Thymus (tissue), 11 donors: ENCODE results near the gene MGMT. TPM values are rescaled to one million over a fixed set of nuclear protein-coding genes. Genes with fewer than 3 reads are reported as not detected.

Experiments
- DNase-seq, 9 donors: peaks; one replicate each; pipeline ENCODE4 v3.0.0-alpha.2; 2013; ENCODE audit warnings: low spot score in 9 of 9, low read depth in 6 of 9, missing footprints in 1 of 9
- H3K27ac ChIP-seq, 2 donors: one replicate each; pipeline ENCODE4 v1.5.1; 2013; ENCODE audit warnings: control low read depth in 1 of 2, low read depth in 1 of 2, low read length in 1 of 2, mild to moderate bottlenecking in 1 of 2, moderate library complexity in 1 of 2
- H3K27me3 ChIP-seq, 2 donors: one replicate each; pipeline ENCODE4 v1.5.1; 2013; ENCODE audit warnings: low read length in 1 of 2; ENCODE audit not compliant: control insufficient read depth in 2 of 2, insufficient read depth in 1 of 2
- H3K36me3 ChIP-seq, 2 donors: one replicate each; pipeline ENCODE4 v1.5.1; 2013; ENCODE audit warnings: low read length in 1 of 2, mild to moderate bottlenecking in 1 of 2, moderate library complexity in 1 of 2; ENCODE audit not compliant: control insufficient read depth in 2 of 2, insufficient read depth in 2 of 2
- H3K4me1 ChIP-seq, 2 donors: one replicate each; pipeline ENCODE4 v1.5.1; 2013; ENCODE audit warnings: low read length in 2 of 2; ENCODE audit not compliant: control insufficient read depth in 2 of 2, insufficient read depth in 2 of 2
- H3K4me3 ChIP-seq, 2 donors: one replicate each; pipeline ENCODE4 v1.5.1; 2013; ENCODE audit warnings: low read length in 2 of 2, control low read depth in 1 of 2, mild to moderate bottlenecking in 1 of 2
- H3K9me3 ChIP-seq, 2 donors: one replicate each; pipeline ENCODE4 v1.5.1; 2013; ENCODE audit warnings: low read length in 1 of 2, mild to moderate bottlenecking in 1 of 2; ENCODE audit not compliant: control insufficient read depth in 2 of 2, insufficient read depth in 1 of 2
- WGBS: extraction: QIAGEN DNeasy Blood & Tissue Kit; methylation state at CpG from one replicate; pipeline ENCODE4 v1.1.7; 2013; 5-methylcytosine and 5-hydroxymethylcytosine counted together
- polyA plus RNA-seq: library from polyadenylated mRNA; stranded (reverse); fragments of 200-250 nt; gene quantifications from one replicate; pipeline ENCODE4 v1.2.3, GENCODE V29; 2013
- total RNA-seq: library from RNA; stranded (reverse); fragments of 120-200 nt; gene quantifications from one replicate; pipeline ENCODE4 v1.2.4, GENCODE V29; 2013
- donor health status: healthy.

MGMT gene
- total and polyA plus RNA-seq, 2 donors, result 20.9 to 42.4 TPM

- H3K36me3 ChIP-seq, result no peaks in the 10 kb centered on the region
- WGBS, result 89% methylated on average over 6 of the region's 6 CpGs
- H3K27ac ChIP-seq, result no peak overlapping the region
- no peak overlapping the region for H3K4me3 ChIP-seq
- no peak for DNase-seq
- no peaks in the 10 kb centered on the region for H3K4me1 ChIP-seq
- peaks cover 1 to 12% of the 10 kb centered on the region in 2 donors for H3K9me3 ChIP-seq
- H3K27me3 ChIP-seq, result no peaks in the 10 kb centered on the region
These were observed 326.4 kb downstream of the MGMT start for GRCh38 chr10:129793479-129793878.

GRCh38 chr10:129793996-129794395 lies 327.0 kb downstream of the MGMT start:
- WGBS, result 97% methylated on average over 22 of the region's 22 CpGs
- H3K27me3 ChIP-seq, result no peaks in the 10 kb centered on the region
- H3K36me3 ChIP-seq, result no peaks in the 10 kb centered on the region
- no peaks in the 10 kb centered on the region for H3K4me1 ChIP-seq
- H3K27ac ChIP-seq, result no peak overlapping the region
- peaks cover 1 to 12% of the 10 kb centered on the region in 2 donors for H3K9me3 ChIP-seq
- no peak overlapping the region for H3K4me3 ChIP-seq
- no peak for DNase-seq

GRCh38 chr10:129796710-129797420 lies 329.8 kb downstream of the MGMT start:
- H3K36me3 ChIP-seq, result no peaks in the 10 kb centered on the region
- WGBS, result 41% methylated on average over 14 of the region's 14 CpGs
- H3K9me3 ChIP-seq, result peaks cover 1 to 8% of the 10 kb centered on the region in 2 donors
- H3K4me3 ChIP-seq, result no peak overlapping the region
- no peak overlapping the region for H3K27ac ChIP-seq
- H3K27me3 ChIP-seq, result no peaks in the 10 kb centered on the region
- H3K4me1 ChIP-seq, result no peaks in the 10 kb centered on the region
- no peak for DNase-seq

DNA sequence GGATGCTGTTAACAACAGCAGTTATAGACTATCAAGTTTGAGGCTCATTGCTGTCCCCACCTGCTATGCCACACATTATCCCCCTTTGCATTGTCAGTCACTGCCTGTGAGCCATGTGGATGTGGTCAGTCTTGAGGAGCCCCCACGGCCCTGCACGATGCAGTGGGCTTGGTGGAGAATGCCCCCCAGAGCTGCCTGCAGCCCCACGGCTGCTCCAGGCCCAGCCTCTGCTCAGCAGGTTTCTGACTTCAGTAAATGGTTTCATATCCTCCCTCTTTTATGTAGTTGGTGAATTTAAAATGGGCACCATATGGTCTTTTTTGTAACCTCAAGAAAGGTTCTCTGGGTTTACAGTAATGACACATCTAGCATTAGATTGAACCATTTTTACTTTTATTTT lies 332.9 kb downstream of the MGMT start:
- H3K9me3 ChIP-seq, result peaks cover 0 to under 1% of the 10 kb centered on the region in 2 donors
- H3K36me3 ChIP-seq, result no peaks in the 10 kb centered on the region
- H3K4me1 ChIP-seq, result no peaks in the 10 kb centered on the region
- H3K27ac ChIP-seq, result no peak overlapping the region
- H3K4me3 ChIP-seq, result no peak overlapping the region
- DNase-seq, result no peak
- 94% methylated on average over 3 of the region's 3 CpGs for WGBS
- H3K27me3 ChIP-seq, result no peaks in the 10 kb centered on the region

DNA sequence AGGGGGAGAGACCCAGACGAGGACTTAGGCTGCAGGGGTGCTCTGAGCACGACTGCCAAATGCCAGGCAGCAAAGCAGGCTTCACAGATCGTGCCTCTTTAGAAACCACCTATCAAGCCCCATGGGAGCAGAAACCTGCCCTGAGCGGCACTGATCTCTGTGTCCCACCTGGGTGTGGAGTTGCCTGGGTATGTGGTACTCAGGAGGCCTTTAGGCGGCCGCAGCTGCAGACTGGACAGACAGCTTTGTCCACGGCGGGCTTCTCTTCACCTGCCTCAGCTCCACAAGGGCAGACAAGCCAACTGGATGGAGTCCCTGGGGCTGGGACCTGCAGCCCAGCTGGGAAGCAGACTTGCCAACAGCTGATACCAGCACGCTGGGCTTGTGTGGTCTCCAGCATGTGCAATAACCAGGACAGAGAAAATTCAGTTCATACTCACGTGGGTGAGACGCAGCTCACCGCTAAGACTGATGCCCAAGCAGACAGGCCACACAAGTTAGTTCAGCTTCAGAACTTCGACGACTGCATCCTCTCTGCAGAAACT lies 333.8 kb downstream of the MGMT start:
- WGBS, result 85% methylated on average over 14 of the region's 14 CpGs

DNA sequence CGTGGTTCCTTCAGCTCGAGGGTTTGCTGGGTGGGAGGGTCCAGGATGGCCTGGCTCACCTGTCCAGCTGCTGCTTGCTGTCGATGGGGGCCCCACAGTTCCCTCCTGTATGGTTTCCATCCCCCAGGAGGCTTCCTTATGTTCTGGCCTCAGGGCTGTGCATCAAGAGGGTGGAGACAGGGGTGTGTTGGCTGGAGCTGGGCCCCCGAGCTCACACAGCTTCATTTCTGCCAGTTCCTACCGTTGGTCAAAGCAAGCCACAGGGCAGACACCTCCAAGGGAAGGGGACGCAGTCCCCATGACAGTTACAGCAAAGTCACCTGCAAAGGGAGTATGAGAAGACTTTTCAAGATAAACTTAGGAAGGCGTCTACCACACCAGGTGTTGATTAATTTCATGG lies 340.2 kb downstream of the MGMT start:
- H3K36me3 ChIP-seq, result no peaks in the 10 kb centered on the region
- H3K27me3 ChIP-seq, result no peaks in the 10 kb centered on the region
- no peaks in the 10 kb centered on the region for H3K4me1 ChIP-seq
- 92% methylated on average over 7 of the region's 7 CpGs for WGBS
- no peak overlapping the region for H3K4me3 ChIP-seq
- no peak overlapping the region for H3K27ac ChIP-seq
- no peak for DNase-seq
- H3K9me3 ChIP-seq, result peaks cover 0 to 6% of the 10 kb centered on the region in 2 donors

More for the DNA sequence above, 333.8 kb downstream of the MGMT start:
- H3K27me3 ChIP-seq, result no peaks in the 10 kb centered on the region
- peaks cover 0 to 6% of the 10 kb centered on the region in 2 donors for H3K9me3 ChIP-seq
- no peaks in the 10 kb centered on the region for H3K36me3 ChIP-seq
- H3K27ac ChIP-seq, result no peak overlapping the region
- no peaks in the 10 kb centered on the region for H3K4me1 ChIP-seq
- H3K4me3 ChIP-seq, result no peak overlapping the region
- DNase-seq, result no peak

DNA sequence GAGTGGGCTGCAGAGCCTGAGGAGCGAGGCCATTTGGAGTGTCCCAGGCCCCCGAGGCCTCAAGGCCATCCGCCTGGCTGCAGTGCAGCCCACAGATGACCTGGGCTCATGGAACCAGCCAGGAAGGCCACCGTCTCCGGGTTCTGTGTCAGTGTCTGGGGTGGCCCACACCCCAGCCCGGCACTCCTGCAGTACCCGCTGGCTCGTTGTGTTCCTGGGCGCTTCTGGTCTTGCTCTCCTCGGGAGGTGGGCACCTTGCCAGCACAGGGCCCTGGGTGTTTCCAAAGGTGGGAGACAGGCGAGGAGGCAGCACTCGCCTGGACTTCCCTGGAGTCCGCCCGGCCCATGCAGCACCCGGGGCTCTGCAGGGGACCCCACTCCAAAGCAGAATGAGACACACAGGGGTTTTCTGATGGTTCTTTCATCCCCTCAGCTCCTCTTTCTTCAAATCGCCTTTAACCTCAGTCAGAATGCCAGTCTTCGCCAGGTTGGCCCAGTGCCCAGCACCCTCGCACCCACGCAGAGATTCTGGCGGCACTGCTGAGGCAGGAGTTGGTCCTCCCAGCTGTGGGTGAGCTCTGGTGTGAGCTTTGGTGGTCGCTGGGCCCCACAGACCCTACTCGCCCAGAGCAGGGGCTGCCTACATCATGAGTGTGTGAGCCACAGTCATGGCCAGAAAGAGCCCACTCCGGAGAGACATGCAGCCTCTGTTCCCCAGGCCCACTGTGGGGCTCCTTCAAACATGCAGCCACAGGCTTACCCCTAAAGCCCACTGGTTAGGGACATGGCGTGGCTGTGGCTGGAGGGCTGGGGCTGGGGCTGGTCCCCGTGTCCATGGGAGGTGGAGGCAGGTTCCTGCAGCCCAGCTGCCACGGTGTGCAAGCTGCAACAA lies 341.3 kb downstream of the MGMT start:
- H3K27ac ChIP-seq, result no peak overlapping the region
- H3K9me3 ChIP-seq, result peaks cover 0 to 6% of the 10 kb centered on the region in 2 donors
- no peaks in the 10 kb centered on the region for H3K36me3 ChIP-seq
- 92% methylated on average over 26 of the region's 26 CpGs for WGBS
- no peak overlapping the region for H3K4me3 ChIP-seq
- H3K4me1 ChIP-seq, result no peaks in the 10 kb centered on the region
- H3K27me3 ChIP-seq, result no peaks in the 10 kb centered on the region
- no peak for DNase-seq

DNA sequence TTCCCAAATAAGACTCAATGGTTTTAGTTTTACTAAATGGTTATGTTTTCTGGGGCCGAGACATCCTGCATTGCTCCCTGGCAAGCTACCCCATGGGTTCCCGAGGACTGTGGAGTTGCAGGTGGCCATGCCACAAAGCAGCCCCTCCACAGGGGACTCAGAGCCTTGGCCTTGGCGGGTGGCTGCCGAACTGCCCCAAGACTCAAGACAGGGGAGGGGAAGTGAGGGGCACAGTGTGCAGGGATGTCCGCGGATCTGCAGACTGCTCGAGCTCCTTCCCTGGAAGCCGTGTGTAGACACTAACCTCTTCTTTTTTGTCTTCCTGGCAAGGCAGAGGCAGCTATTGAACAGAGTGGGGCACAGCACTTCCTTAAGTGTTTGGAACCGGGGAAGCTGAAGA lies 342.4 kb downstream of the MGMT start:
- Histone ChIP-seq H3K27ac (no peak overlapping the region), H3K4me3 (no peak overlapping the region), H3K9me3 (peaks cover 0 to 6% of the 10 kb centered on the region in 2 donors), H3K27me3 (no peaks in the 10 kb centered on the region), H3K36me3 (no peaks in the 10 kb centered on the region), H3K4me1 (no peaks in the 10 kb centered on the region)
- 95% methylated on average over 9 of the region's 9 CpGs for WGBS
- DNase-seq, result no peak

- no peaks in the 10 kb centered on the region for H3K36me3 ChIP-seq
- DNase-seq, result no peak
- H3K9me3 ChIP-seq, result peaks cover 0 to 6% of the 10 kb centered on the region in 2 donors
- H3K4me1 ChIP-seq, result no peaks in the 10 kb centered on the region
- no peak overlapping the region for H3K27ac ChIP-seq
- 95% methylated on average over 13 of the region's 13 CpGs for WGBS
- H3K27me3 ChIP-seq, result no peaks in the 10 kb centered on the region
- H3K4me3 ChIP-seq, result no peak overlapping the region
These were observed 342.8 kb downstream of the MGMT start for GRCh38 chr10:129809841-129810240.
